Measurements from ENCODE around the gene RTN4. TPM values are rescaled to one million over a fixed set of nuclear protein-coding genes. Genes with fewer than 3 reads are reported as not detected.

Gene RTN4
- total and polyA plus RNA-seq, 2 experiments from 2014 or later, result 218 to 221 TPM

DNA sequence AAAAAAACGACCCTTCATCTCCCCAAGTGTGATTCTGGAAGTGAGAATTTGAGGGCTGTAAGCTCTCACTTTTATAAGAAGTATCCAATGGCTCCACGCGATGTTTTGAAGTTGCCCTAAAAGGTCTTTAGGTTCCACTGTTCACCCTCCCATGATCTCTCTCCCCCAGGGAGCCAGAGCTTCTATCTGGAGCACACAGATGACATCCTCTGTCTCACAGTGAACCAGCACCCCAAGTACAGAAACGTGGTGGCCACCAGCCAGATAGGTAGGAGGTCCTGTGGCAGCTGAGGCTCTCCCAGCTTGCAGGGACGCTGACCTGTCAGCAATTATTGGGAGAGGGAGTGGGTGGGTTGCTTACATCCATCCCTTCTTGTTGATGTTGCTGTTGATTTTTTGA is 97.8 kb downstream of the RTN4 start:
- no peaks in the 10 kb centered on the region; the same call in 2 of the 3 replicates for H3K9me3 Mint-ChIP-seq
- H3F3A ChIP-seq (replicated peaks; ENCODE audit: low read depth), result no peaks in the 10 kb centered on the region
- no peak overlapping the region for H3K4me3 ChIP-seq
- DNase-seq (ENCODE audit: low spot score) (no peak), ATAC-seq (no peak)
- H3K4me1 ChIP-seq (ENCODE audit: insufficient read depth), result peaks cover 10% of the 10 kb centered on the region; the same call in 1 of the 2 replicates
- no peaks in the 10 kb centered on the region for H4K20me1 ChIP-seq (replicated peaks; ENCODE audit: insufficient read depth)
- H3K27ac ChIP-seq (ENCODE audit: low read depth), result no peak overlapping the region
- H3K4me3 Mint-ChIP-seq, result no peak overlapping the region
- no peaks in the 10 kb centered on the region for H3K36me3 ChIP-seq (ENCODE audit: insufficient read depth)
- H3K79me2 ChIP-seq (replicated peaks; ENCODE audit: insufficient read depth), result no peaks in the 10 kb centered on the region
- no peaks in the 10 kb centered on the region for H3K36me3 Mint-ChIP-seq (ENCODE audit: low read depth)
- H3K27me3 Mint-ChIP-seq (ENCODE audit: insufficient read depth, low read depth, poor library complexity), result peaks cover 4% of the 10 kb centered on the region
- H2AFZ ChIP-seq, result no peak overlapping the region
- peaks cover 16% of the 10 kb centered on the region for H3K4me1 Mint-ChIP-seq
- H3K27ac Mint-ChIP-seq, result no peak overlapping the region
- TF ChIP-seq, protein P1, sequence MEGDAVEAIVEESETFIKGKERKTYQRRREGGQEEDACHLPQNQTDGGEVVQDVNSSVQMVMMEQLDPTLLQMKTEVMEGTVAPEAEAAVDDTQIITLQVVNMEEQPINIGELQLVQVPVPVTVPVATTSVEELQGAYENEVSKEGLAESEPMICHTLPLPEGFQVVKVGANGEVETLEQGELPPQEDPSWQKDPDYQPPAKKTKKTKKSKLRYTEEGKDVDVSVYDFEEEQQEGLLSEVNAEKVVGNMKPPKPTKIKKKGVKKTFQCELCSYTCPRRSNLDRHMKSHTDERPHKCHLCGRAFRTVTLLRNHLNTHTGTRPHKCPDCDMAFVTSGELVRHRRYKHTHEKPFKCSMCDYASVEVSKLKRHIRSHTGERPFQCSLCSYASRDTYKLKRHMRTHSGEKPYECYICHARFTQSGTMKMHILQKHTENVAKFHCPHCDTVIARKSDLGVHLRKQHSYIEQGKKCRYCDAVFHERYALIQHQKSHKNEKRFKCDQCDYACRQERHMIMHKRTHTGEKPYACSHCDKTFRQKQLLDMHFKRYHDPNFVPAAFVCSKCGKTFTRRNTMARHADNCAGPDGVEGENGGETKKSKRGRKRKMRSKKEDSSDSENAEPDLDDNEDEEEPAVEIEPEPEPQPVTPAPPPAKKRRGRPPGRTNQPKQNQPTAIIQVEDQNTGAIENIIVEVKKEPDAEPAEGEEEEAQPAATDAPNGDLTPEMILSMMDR (conservative IDR thresholded peaks at IDR 0.05; ENCODE audit: low read depth in 2 of 2), result no peak
- TF ChIP-seq CREB1 (CRISPR knock-in tag; IDR thresholded peaks at IDR 0.05; ENCODE audit: low read depth) (no peak), POLR2AphosphoS5 (IDR thresholded peaks at IDR 0.05; ENCODE audit: low read depth) (no peak)
- H3K9me2 ChIP-seq (ENCODE audit: insufficient read depth), result no peaks in the 10 kb centered on the region
- H3K27me3 ChIP-seq (ENCODE audit: insufficient read depth), result no peaks in the 10 kb centered on the region
- no peak overlapping the region for H3K4me2 ChIP-seq

GRCh38 chr2:54950811-54951210 is 99.4 kb downstream of the RTN4 start:
- H3K79me2 ChIP-seq (replicated peaks; ENCODE audit: insufficient read depth), result no peaks in the 10 kb centered on the region
- H4K20me1 ChIP-seq (replicated peaks; ENCODE audit: insufficient read depth), result no peaks in the 10 kb centered on the region
- no peak overlapping the region for H3K27ac ChIP-seq (ENCODE audit: low read depth)
- H3K27me3 Mint-ChIP-seq (ENCODE audit: insufficient read depth, low read depth, poor library complexity), result peaks cover 11% of the 10 kb centered on the region
- DNase-seq (ENCODE audit: low spot score) (no peak), ATAC-seq (no peak)
- no peak overlapping the region for H3K4me3 Mint-ChIP-seq
- H3K9me3 Mint-ChIP-seq, result peaks cover 5% of the 10 kb centered on the region
- no peaks in the 10 kb centered on the region for H3K9me2 ChIP-seq (ENCODE audit: insufficient read depth)
- H3K27ac Mint-ChIP-seq, result no peak overlapping the region
- peaks cover 4% of the 10 kb centered on the region; the same call in 1 of the 2 replicates for H3K4me1 ChIP-seq (ENCODE audit: insufficient read depth)
- H3K4me2 ChIP-seq, result no peak overlapping the region
- peaks cover 5% of the 10 kb centered on the region for H3K4me1 Mint-ChIP-seq
- H3K4me3 ChIP-seq, result no peak overlapping the region
- no peaks in the 10 kb centered on the region for H3K36me3 Mint-ChIP-seq (ENCODE audit: low read depth)
- TF ChIP-seq EZH2phosphoT487 (IDR thresholded peaks at IDR 0.05; ENCODE audit: unreplicated experiment) (no peak), POLR2AphosphoS5 (IDR thresholded peaks at IDR 0.05; ENCODE audit: low read depth) (no peak), NANOG (IDR thresholded peaks at IDR 0.05; ENCODE audit: borderline replicate concordance) (no peak), EZH2 (IDR thresholded peaks at IDR 0.05; ENCODE audit: low read depth, unreplicated experiment) (no peak), ZNF114 (CRISPR knock-in tag; IDR thresholded peaks at IDR 0.05) (no peak), ZNF331 (CRISPR knock-in tag; IDR thresholded peaks at IDR 0.05; ENCODE audit: low read depth) (no peak)
- TF ChIP-seq, protein P2, sequence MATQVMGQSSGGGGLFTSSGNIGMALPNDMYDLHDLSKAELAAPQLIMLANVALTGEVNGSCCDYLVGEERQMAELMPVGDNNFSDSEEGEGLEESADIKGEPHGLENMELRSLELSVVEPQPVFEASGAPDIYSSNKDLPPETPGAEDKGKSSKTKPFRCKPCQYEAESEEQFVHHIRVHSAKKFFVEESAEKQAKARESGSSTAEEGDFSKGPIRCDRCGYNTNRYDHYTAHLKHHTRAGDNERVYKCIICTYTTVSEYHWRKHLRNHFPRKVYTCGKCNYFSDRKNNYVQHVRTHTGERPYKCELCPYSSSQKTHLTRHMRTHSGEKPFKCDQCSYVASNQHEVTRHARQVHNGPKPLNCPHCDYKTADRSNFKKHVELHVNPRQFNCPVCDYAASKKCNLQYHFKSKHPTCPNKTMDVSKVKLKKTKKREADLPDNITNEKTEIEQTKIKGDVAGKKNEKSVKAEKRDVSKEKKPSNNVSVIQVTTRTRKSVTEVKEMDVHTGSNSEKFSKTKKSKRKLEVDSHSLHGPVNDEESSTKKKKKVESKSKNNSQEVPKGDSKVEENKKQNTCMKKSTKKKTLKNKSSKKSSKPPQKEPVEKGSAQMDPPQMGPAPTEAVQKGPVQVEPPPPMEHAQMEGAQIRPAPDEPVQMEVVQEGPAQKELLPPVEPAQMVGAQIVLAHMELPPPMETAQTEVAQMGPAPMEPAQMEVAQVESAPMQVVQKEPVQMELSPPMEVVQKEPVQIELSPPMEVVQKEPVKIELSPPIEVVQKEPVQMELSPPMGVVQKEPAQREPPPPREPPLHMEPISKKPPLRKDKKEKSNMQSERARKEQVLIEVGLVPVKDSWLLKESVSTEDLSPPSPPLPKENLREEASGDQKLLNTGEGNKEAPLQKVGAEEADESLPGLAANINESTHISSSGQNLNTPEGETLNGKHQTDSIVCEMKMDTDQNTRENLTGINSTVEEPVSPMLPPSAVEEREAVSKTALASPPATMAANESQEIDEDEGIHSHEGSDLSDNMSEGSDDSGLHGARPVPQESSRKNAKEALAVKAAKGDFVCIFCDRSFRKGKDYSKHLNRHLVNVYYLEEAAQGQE (IDR thresholded peaks at IDR 0.05; ENCODE audit: unreplicated experiment), result no peak
- TF ChIP-seq, protein P3, sequence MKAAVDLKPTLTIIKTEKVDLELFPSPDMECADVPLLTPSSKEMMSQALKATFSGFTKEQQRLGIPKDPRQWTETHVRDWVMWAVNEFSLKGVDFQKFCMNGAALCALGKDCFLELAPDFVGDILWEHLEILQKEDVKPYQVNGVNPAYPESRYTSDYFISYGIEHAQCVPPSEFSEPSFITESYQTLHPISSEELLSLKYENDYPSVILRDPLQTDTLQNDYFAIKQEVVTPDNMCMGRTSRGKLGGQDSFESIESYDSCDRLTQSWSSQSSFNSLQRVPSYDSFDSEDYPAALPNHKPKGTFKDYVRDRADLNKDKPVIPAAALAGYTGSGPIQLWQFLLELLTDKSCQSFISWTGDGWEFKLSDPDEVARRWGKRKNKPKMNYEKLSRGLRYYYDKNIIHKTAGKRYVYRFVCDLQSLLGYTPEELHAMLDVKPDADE (IDR thresholded peaks at IDR 0.05), result no peak
- TF ChIP-seq, protein P1 (conservative IDR thresholded peaks at IDR 0.05; ENCODE audit: low read depth in 2 of 2), result no peak
- no peaks in the 10 kb centered on the region for H3F3A ChIP-seq (replicated peaks; ENCODE audit: low read depth)
- no peaks in the 10 kb centered on the region for H3K36me3 ChIP-seq (ENCODE audit: insufficient read depth)
- H3K27me3 ChIP-seq (ENCODE audit: insufficient read depth), result no peaks in the 10 kb centered on the region
- no peak overlapping the region for H2AFZ ChIP-seq

Data from GM23338 (cell line).